OCI-LY3 (cell line): ENCODE results near the gene FCER2.

Experiments
- EZH2phosphoT487 ChIP-seq: fragments of 200-600 bp; shearing (Covaris generic); IDR thresholded peaks from 2 replicates; pipeline ENCODE4 v1.6.1; 2018; ENCODE audit warnings: antibody characterized with exemption, mixed run types, low read depth
- TF ChIP-seq, protein P1 (sequence below): fragments of 200-600, 300-600 bp; sonication (generic); IDR thresholded peaks from 2 replicates; pipeline ENCODE4 v1.5.1; 2014; ENCODE audit warnings: antibody characterized with exemption, low read length, low read depth

DNA sequence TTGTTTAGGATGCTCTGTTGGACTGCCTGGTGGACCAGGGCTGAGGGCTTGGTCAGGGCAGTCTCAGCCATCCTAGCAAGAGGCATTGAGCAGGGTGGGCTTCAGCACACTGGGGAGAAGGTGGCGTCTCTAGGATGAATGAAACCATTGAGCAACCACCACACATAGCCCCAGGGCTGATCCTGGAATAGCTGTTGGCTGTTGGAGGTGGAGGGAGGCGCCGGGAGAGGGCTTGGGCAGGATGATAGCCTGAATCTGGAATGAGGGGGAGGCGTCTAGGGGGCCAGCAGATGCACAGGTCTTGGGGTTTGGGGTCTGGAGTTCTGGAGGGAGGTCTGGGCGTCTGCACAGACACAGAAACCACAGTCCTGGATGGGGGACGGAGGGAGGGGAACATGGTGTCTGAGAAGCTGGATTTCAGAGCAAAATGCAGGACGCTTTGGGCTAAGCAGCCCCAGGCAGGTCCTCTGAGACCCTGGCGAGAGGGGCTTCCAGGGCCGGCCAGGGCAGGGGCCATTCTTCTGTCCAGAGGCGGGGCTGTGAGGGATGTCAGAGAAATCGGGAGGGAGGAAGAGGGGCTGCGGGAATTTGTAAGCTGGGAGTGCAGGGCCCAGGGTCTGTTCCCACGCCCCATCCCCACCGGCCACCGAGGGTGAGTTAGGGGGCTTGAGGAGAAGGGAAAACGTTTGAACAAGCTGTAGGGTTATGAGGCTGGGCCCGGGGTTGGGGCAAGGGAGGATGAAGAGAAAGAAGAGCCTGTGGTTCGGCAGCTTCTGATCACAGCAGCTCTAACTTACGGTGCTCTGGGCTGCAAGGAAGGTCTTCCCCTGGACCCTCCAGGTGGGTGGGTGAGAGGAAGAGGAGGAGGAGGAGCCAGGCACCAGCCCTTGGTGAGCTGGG lies 16.1 kb downstream of the FCER2 start:
- TF ChIP-seq, protein P1, sequence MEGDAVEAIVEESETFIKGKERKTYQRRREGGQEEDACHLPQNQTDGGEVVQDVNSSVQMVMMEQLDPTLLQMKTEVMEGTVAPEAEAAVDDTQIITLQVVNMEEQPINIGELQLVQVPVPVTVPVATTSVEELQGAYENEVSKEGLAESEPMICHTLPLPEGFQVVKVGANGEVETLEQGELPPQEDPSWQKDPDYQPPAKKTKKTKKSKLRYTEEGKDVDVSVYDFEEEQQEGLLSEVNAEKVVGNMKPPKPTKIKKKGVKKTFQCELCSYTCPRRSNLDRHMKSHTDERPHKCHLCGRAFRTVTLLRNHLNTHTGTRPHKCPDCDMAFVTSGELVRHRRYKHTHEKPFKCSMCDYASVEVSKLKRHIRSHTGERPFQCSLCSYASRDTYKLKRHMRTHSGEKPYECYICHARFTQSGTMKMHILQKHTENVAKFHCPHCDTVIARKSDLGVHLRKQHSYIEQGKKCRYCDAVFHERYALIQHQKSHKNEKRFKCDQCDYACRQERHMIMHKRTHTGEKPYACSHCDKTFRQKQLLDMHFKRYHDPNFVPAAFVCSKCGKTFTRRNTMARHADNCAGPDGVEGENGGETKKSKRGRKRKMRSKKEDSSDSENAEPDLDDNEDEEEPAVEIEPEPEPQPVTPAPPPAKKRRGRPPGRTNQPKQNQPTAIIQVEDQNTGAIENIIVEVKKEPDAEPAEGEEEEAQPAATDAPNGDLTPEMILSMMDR = no peak
- no peak for TF ChIP-seq EZH2phosphoT487
